PC-3 (cell line): ENCODE data around the gene KCNJ11. TPM values are rescaled to one million over a fixed set of nuclear protein-coding genes. Genes with fewer than 3 reads are reported as not detected.

Experiments used
- ATAC-seq: fragments of 200-7000 bp; cut with Tn5 transposase; 2 replicates; pipeline ENCODE4 v1.9.1; 2020; ENCODE audit warnings: mild to moderate bottlenecking, moderate library complexity
- BruUV-seq: library from RNA; stranded (reverse); fragments of 400-500 nt; replicated peaks from 2 replicates; lab custom pipeline; 2021; lab: Mats Ljungman, UMichigan
- CTCF ChIA-PET: fragments of 300-600 bp; sonication (Branson Sonifier 250); formaldehyde crosslinking; loops from one replicate; lab custom pipeline; 2022; ENCODE audit warnings: antibody characterized with exemption; lab: Charles Lee
- POLR2A ChIA-PET: fragments of 300-600 bp; sonication (Branson Sonifier 250); formaldehyde crosslinking; loops from one replicate; lab custom pipeline; 2022; ENCODE audit warnings: antibody characterized with exemption; ENCODE audit not compliant: unreplicated experiment; lab: Charles Lee
- DNase-seq: peaks from one replicate; pipeline ENCODE4 v3.0.0-alpha.2; 2015
- H2AFZ ChIP-seq: fragments of 300-600 bp; sonication (generic); 2 replicates; pipeline ENCODE4 v1.6.0; 2016; ENCODE audit warnings: antibody characterized with exemption, low read length
- H3F3A ChIP-seq: fragments of 300-600 bp; sonication (generic); one replicate; pipeline ENCODE4 v1.6.0; 2017; ENCODE audit warnings: antibody characterized with exemption, low read length, control low read depth, mild to moderate bottlenecking; ENCODE audit not compliant: unreplicated experiment
- H3K27ac ChIP-seq: fragments of 300-600 bp; sonication (generic); 2 replicates; pipeline ENCODE4 v1.5.1; 2016; ENCODE audit warnings: mild to moderate bottlenecking, low read length
- H3K27me3 ChIP-seq: fragments of 300-600 bp; sonication (generic); 2 replicates; pipeline ENCODE4 v1.6.1; 2016; ENCODE audit warnings: low read length, mixed read lengths
- H3K36me3 ChIP-seq: fragments of 300-600 bp; sonication (generic); 2 replicates; pipeline ENCODE4 v1.6.1; 2016; ENCODE audit warnings: low read depth, mixed run types, low read length, mixed read lengths
- H3K4me1 ChIP-seq: fragments of 300-600 bp; sonication (generic); 2 replicates; pipeline ENCODE4 v1.5.1; 2016; ENCODE audit warnings: low read length; ENCODE audit not compliant: insufficient read depth
- H3K4me2 ChIP-seq: fragments of 300-600 bp; sonication (generic); 2 replicates; pipeline ENCODE4 v1.6.0; 2016; ENCODE audit warnings: low read length
- H3K4me3 ChIP-seq: fragments of 300-600 bp; sonication (generic); 2 replicates; pipeline ENCODE4 v1.5.1; 2016; ENCODE audit warnings: mild to moderate bottlenecking, low read length, mixed read lengths
- H3K79me2 ChIP-seq: fragments of 300-600 bp; sonication (generic); 2 replicates; pipeline ENCODE4 v1.6.1; 2017; ENCODE audit warnings: low read length, mixed read lengths
- H3K9ac ChIP-seq: fragments of 300-600 bp; sonication (generic); 2 replicates; pipeline ENCODE4 v1.6.0; 2016; ENCODE audit warnings: mild to moderate bottlenecking, low read length
- H3K9me2 ChIP-seq: fragments of 300-600 bp; sonication (generic); replicated peaks from 2 replicates; pipeline ENCODE4 v1.6.1; 2016; ENCODE audit warnings: mixed run types, low read length, mixed read lengths
- H3K9me3 ChIP-seq: fragments of 300-600 bp; sonication (generic); 2 replicates; pipeline ENCODE4 v1.6.1; 2016; ENCODE audit warnings: low read length, mixed read lengths
- H4K20me1 ChIP-seq: fragments of 300-600 bp; sonication (generic); 2 replicates; pipeline ENCODE4 v1.6.1; 2016; ENCODE audit warnings: low read length, mixed read lengths
- CTCF ChIP-seq: fragments of 300-600 bp; sonication (generic); conservative IDR thresholded peaks from 2 replicates; pipeline ENCODE4 v1.5.1; 2017; ENCODE audit warnings: antibody characterized with exemption, low read depth, mild to moderate bottlenecking, low read length
- EZH2 ChIP-seq: fragments of 300-600 bp; sonication (generic); IDR thresholded peaks from one replicate; pipeline ENCODE4 v1.6.1; 2017; ENCODE audit warnings: antibody characterized with exemption, mild to moderate bottlenecking, low read length; ENCODE audit not compliant: unreplicated experiment
- EZH2phosphoT487 ChIP-seq: fragments of 300-600 bp; sonication (generic); IDR thresholded peaks from 2 replicates; pipeline ENCODE4 v1.6.1; 2018; ENCODE audit warnings: mild to moderate bottlenecking, antibody characterized with exemption, low read length, borderline replicate concordance
- intact Hi-C: fragments of 100-400 bp; cut with micrococcal nuclease; formaldehyde crosslinking; loops from 2 replicates; pipeline ENCODE4 v1.9.0; 2023
- total RNA-seq: library from RNA; depleted of rRNA; stranded (reverse); fragments of >200 nt; gene quantifications from 2 replicates; pipeline ENCODE4 v1.2.3, GENCODE V29; 2014

KCNJ11 gene
- total RNA-seq, 1 experiment from 2014 or later, result 0.98 TPM

- no peaks in the 10 kb centered on the region for H4K20me1 ChIP-seq
- no peaks in the 10 kb centered on the region for H3K9me3 ChIP-seq
- no peaks in the 10 kb centered on the region for H3K79me2 ChIP-seq
- ChIA-PET CTCF (interaction anchor here (0.6 to 1.0 kb wide), 2 partner anchors 86 to 502 kb away, joined by 3 to 8 read pairs; no protein-coding TSS in a partner anchor), POLR2A (interaction anchor here (0.8 kb wide), 1 partner anchor 168 kb away, joined by 7 read pairs; no protein-coding TSS in a partner anchor)
- intact Hi-C loops, result loop anchor here (2.0 to 5.0 kb wide), 2 partner anchors 122 to 276 kb away; partner anchors contain the start of gene RPS13
- peak overlapping the region; percentile 82 for H2AFZ ChIP-seq
- no peaks in the 10 kb centered on the region for H3K27me3 ChIP-seq
- TF ChIP-seq CTCF, result no peak
- TF ChIP-seq EZH2, result no peak
- TF ChIP-seq EZH2phosphoT487, result no peak
- H3K9me2 ChIP-seq, result no peaks in the 10 kb centered on the region
- peak overlapping the region; percentile 99 for H3K4me2 ChIP-seq
- peak overlapping the region; percentile 5; the same call in 1 of the 2 replicates for H3K27ac ChIP-seq
- H3F3A ChIP-seq, result no peaks in the 10 kb centered on the region
- peak overlapping the region; percentile 68 for H3K9ac ChIP-seq
- H3K4me3 ChIP-seq, result peak overlapping the region; percentile 69
- no peaks in the 10 kb centered on the region for H3K36me3 ChIP-seq
- ATAC-seq (peak; percentile 80), DNase-seq (peak; percentile 65)
- peaks cover 5% of the 10 kb centered on the region; the same call in 1 of the 2 replicates for H3K4me1 ChIP-seq
- TSS peak; percentile 42 for BruUV-seq
Measured at GRCh38 chr11:17352950-17353820, 35.3 kb downstream of the KCNJ11 start.

DNA sequence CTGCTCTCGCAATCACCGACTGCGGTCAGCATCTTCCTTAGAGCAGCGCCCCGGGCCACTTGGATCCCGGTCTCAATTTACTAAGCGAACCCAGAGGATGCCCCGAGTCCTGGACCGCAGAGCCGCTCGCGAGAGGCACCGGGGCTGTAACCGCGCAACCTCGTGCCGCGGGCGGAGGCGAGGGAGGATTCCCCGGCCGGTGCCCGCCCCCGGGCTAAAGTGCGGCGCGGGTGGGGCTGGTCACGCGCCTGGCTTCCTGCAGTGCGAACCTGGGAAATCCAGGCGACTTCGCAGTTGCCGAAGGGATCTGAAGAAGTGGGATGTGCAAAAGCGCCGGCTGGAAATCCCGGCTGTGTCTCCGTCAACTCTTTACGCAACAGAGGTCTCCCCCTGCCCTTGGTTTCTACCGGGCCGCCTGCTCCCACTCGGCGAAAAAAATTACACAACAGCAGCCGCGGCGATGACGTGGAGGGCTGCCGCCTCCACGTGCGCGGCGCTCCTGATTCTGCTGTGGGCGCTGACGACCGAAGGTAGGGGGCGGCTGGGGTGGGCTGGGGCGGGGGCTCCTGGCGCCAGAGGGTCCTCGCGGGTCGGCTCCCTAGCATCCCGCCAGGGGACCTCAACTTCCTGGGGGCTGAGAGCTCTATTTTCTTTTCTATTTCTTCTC is 36.8 kb downstream of the KCNJ11 start, which contains the start of gene NCR3LG1:
Gene NCR3LG1, plus strand, starts transcription at position 291 of the 667 bp plus-strand sequence. Its CDS starts 170 bp downstream, at position 461.
- Histone ChIP-seq H3K79me2 (no peaks in the 10 kb centered on the region), H4K20me1 (no peaks in the 10 kb centered on the region), H3K4me3 (peak within 1 kb of the TSS; percentile 69), H3K4me1 (peaks cover 5% of the 10 kb centered on the region; the same call in 1 of the 2 replicates), H3K4me2 (peak within 1 kb of the TSS; percentile 99), H3K27me3 (no peaks in the 10 kb centered on the region), H3F3A (no peaks in the 10 kb centered on the region), H3K27ac (no peak within 1 kb of the TSS), H3K36me3 (no peaks in the 10 kb centered on the region), H2AFZ (peak within 1 kb of the TSS; percentile 82), H3K9me2 (no peaks in the 10 kb centered on the region), H3K9me3 (no peaks in the 10 kb centered on the region), H3K9ac (no peak within 1 kb of the TSS)
- ChIA-PET POLR2A (interaction anchor here (0.6 kb wide), 1 partner anchor 381 kb away, joined by 9 read pairs; no protein-coding TSS in a partner anchor), CTCF (interaction anchor here (0.6 kb wide), 1 partner anchor 176 kb away, joined by 7 read pairs; no protein-coding TSS in a partner anchor)
- ATAC-seq (no peak), DNase-seq (no peak)
- intact Hi-C loops, result loop anchor here (2.0 to 5.0 kb wide), 2 partner anchors 121 to 274 kb away; partner anchors contain the start of gene RPS13
- no peak for TF ChIP-seq EZH2phosphoT487
- BruUV-seq, result no TSS peak

GRCh38 chr11:17351172-17351509 is 37.3 kb downstream of the KCNJ11 start:
- no peak overlapping the region for H3K9ac ChIP-seq
- ChIA-PET POLR2A (no interaction called here), CTCF (no interaction called here)
- no peaks in the 10 kb centered on the region for H3K36me3 ChIP-seq
- ATAC-seq (no peak), DNase-seq (no peak)
- no peaks in the 10 kb centered on the region for H4K20me1 ChIP-seq
- no peaks in the 10 kb centered on the region for H3F3A ChIP-seq
- TF ChIP-seq CTCF (0 out of 2 replicates have a peak, but pooled peaks have one; percentile 16), EZH2phosphoT487 (no peak)
- BruUV-seq, result no TSS peak
- 0 out of 2 replicates have a peak overlapping the region, but pooled peaks have one; percentile 10 for H3K4me3 ChIP-seq
- no peak overlapping the region for H3K27ac ChIP-seq
- H3K79me2 ChIP-seq, result no peaks in the 10 kb centered on the region
- H3K4me1 ChIP-seq, result peaks cover 5% of the 10 kb centered on the region; the same call in 1 of the 2 replicates
- H3K27me3 ChIP-seq, result no peaks in the 10 kb centered on the region
- no peaks in the 10 kb centered on the region for H3K9me2 ChIP-seq
- H3K9me3 ChIP-seq, result no peaks in the 10 kb centered on the region
- H2AFZ ChIP-seq, result no peak overlapping the region
- intact Hi-C loops, result loop anchor here (5.0 kb wide), 1 partner anchor 274 kb away; the partner anchor contains the start of gene RPS13
- H3K4me2 ChIP-seq, result no peak overlapping the region
